Ascending aorta (tissue), 2 donors: ENCODE measurements around the gene FHAD1. TPM values are rescaled to one million over a fixed set of nuclear protein-coding genes. Genes with fewer than 3 reads are reported as not detected.

Experiments used
- DNase-seq, 2 donors: peaks; one replicate each; pipeline ENCODE4 v3.0.0-alpha.2; 2019; ENCODE audit warnings: low spot score in 2 of 2
- H3K27ac ChIP-seq, 2 donors: fragments of 200-600 bp; sonication (generic); one replicate each; pipeline ENCODE4 v1.5.1; 2016 to 2017; ENCODE audit warnings: mild to moderate bottlenecking in 1 of 2
- H3K27me3 ChIP-seq: fragments of 200-600 bp; sonication (generic); one replicate; pipeline ENCODE4 v1.5.1; 2017
- H3K36me3 ChIP-seq, 2 donors: fragments of 200-600 bp; sonication (generic); one replicate each; pipeline ENCODE4 v1.5.1; 2016
- H3K4me1 ChIP-seq, 2 donors: fragments of 200-600 bp; sonication (generic); one replicate each; pipeline ENCODE4 v1.5.1; 2016 to 2017; ENCODE audit warnings: mild to moderate bottlenecking in 1 of 2
- H3K4me3 ChIP-seq, 2 donors: fragments of 200-600 bp; sonication (generic); one replicate each; pipeline ENCODE4 v1.5.1; 2016 to 2017; ENCODE audit warnings: mild to moderate bottlenecking in 1 of 2
- H3K9me3 ChIP-seq, 2 donors: fragments of 200-600 bp; sonication (generic); one replicate each; pipeline ENCODE4 v1.5.1; 2016
- CTCF ChIP-seq, 3 experiments: fragments of 200-600 bp in 2 of 3; fragments of 450-650 bp in 1 of 3; sonication (generic) in 2 of 3; IDR thresholded peaks; one replicate each; pipeline ENCODE4 v1.5.1; 2016 to 2019; ENCODE audit warnings: antibody characterized with exemption in 3 of 3, mild to moderate bottlenecking in 1 of 3, moderate library complexity in 1 of 3
- intact Hi-C: fragments of 100-400 bp; cut with DNase I; formaldehyde crosslinking; loops from one replicate; pipeline ENCODE4 v1.15.1; 2023
- total RNA-seq: library from RNA; depleted of rRNA; stranded (reverse); fragments of >200 nt; gene quantifications from one replicate; pipeline ENCODE4 v1.1.0, GENCODE V29; 2016

FHAD1 gene
- total RNA-seq, 1 donor from 2014 or later, result not detected

DNA sequence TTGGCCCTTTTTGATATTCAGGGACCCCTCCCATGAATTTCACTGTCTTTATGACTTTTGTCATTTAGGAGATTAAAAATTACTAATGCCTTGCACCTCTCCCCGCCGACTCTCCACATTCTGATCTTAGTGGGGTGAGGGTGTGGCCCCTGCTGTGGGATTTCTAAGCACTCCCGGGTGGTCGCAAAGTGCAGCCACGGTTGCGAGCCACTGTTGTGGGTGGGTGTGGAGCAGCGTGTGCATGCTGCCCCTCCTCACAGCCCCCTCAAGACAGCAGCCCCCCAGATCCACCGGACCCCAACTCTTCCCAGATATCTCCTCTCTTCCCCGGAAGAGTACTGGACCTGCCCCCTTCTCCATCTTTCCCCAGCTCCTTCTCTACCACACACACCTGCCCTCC is 96.1 kb downstream of the FHAD1 start:
- H3K27me3 ChIP-seq, result no peaks in the 10 kb centered on the region
- H3K9me3 ChIP-seq, result no peaks in the 10 kb centered on the region
- H3K4me1 ChIP-seq, result peaks cover 2 to 13% of the 10 kb centered on the region in 2 donors
- no peaks in the 10 kb centered on the region for H3K36me3 ChIP-seq
- peak overlapping the region in 1 of 2 donors; percentile 46 for H3K4me3 ChIP-seq
- intact Hi-C loops, result loop anchor here (5.0 kb wide), 1 partner anchor 179 kb away; the partner anchor contains the start of gene CASP9
- H3K27ac ChIP-seq, result peak overlapping the region; percentile 35 to 64
- TF ChIP-seq CTCF (IDR thresholded peaks at IDR 0.05), result no peak
- no peak for DNase-seq

DNA sequence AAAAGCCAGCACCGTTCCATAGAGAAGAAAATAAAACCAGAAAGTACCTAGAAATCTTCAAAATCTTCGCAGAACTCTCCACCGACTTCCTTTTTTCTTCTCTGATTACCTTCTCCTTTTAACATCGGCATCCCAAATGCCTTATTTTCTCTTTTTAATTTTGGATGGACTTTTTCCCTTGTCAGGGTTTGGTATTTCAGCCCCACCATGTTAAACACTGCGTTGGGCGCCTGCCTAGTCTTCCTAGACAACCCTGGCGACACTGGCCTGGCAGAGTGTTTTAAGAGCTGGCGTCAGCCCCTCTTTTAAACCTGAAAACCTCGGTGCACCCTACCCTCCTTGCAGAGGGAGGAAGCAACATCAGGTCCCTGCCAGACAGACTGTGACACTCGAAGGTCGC is 96.7 kb downstream of the FHAD1 start:
- Histone ChIP-seq H3K27me3 (no peaks in the 10 kb centered on the region), H3K4me3 (peak overlapping the region; percentile 1 to 46), H3K4me1 (peaks cover 2 to 11% of the 10 kb centered on the region in 2 donors), H3K36me3 (no peaks in the 10 kb centered on the region), H3K9me3 (no peaks in the 10 kb centered on the region), H3K27ac (peak overlapping the region; percentile 35 to 64)
- intact Hi-C loops, result loop anchor here (5.0 kb wide), 1 partner anchor 179 kb away; the partner anchor contains the start of gene CASP9
- no peak for TF ChIP-seq CTCF (IDR thresholded peaks at IDR 0.05)
- DNase-seq, result peak; percentile 43 to 83

GRCh38 chr1:15344380-15344779 is 97.4 kb downstream of the FHAD1 start:
- H3K4me3 ChIP-seq, result no peak overlapping the region
- peaks cover 2 to 11% of the 10 kb centered on the region in 2 donors for H3K4me1 ChIP-seq
- no peaks in the 10 kb centered on the region for H3K36me3 ChIP-seq
- intact Hi-C loops, result loop anchor here (5.0 kb wide), 1 partner anchor 178 kb away; the partner anchor contains the start of gene CASP9
- no peak for TF ChIP-seq CTCF (IDR thresholded peaks at IDR 0.05)
- H3K9me3 ChIP-seq, result no peaks in the 10 kb centered on the region
- no peak for DNase-seq
- H3K27ac ChIP-seq, result peak overlapping the region; percentile 35 to 64
- H3K27me3 ChIP-seq, result no peaks in the 10 kb centered on the region

DNA sequence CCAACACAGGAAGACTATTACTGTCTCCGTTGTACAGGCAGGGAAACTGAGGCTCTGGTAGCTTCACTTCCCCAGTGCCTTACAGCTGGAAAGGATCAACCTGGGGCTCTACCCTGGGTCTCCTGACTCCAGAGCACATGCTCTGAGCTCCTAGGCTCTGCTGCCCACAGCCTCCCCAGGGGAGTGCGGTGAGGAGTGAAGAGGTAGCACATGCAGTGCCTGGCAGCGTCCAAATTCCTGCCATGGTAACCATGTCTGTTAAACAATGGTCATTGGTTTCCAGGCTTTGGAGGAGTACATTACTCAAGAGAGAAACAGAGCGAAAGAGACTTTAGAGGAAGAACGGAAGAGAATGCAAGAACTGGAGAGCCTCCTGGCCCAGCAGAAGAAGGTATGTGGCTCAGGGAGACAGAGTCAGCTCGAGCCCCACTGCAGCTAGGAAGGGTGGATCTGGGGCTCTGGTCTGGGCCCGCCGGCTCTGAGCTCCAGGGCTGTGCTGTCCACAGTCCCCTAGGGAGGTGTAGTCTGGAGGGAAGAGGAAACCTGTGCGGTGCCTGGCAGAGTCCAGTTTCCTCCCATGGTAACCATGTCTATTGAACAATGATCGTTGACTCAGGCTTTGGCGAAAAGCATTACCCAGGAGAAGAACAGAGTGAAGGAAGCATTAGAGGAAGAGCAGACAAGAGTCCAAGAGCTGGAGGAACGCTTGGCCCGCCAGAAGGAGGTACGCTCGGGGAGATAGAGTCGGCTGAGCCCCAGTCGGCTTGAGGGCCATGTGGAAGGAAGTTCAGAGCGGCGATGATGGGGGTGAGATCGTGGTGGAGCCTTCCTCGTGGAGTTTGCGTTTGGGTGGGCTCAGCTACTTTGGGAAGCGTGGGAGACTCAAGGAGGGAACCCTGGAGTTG is 98.0 kb downstream of the FHAD1 start:
- DNase-seq, result no peak
- no peak overlapping the region for H3K27ac ChIP-seq
- no peak for TF ChIP-seq CTCF (IDR thresholded peaks at IDR 0.05)
- H3K4me3 ChIP-seq, result no peak overlapping the region
- no peaks in the 10 kb centered on the region for H3K27me3 ChIP-seq
- no peaks in the 10 kb centered on the region for H3K9me3 ChIP-seq
- intact Hi-C loops, result loop anchor here (5.0 kb wide), 1 partner anchor 177 kb away; the partner anchor contains the start of gene CASP9
- H3K4me1 ChIP-seq, result peaks cover 2 to 11% of the 10 kb centered on the region in 2 donors
- H3K36me3 ChIP-seq, result no peaks in the 10 kb centered on the region

DNA sequence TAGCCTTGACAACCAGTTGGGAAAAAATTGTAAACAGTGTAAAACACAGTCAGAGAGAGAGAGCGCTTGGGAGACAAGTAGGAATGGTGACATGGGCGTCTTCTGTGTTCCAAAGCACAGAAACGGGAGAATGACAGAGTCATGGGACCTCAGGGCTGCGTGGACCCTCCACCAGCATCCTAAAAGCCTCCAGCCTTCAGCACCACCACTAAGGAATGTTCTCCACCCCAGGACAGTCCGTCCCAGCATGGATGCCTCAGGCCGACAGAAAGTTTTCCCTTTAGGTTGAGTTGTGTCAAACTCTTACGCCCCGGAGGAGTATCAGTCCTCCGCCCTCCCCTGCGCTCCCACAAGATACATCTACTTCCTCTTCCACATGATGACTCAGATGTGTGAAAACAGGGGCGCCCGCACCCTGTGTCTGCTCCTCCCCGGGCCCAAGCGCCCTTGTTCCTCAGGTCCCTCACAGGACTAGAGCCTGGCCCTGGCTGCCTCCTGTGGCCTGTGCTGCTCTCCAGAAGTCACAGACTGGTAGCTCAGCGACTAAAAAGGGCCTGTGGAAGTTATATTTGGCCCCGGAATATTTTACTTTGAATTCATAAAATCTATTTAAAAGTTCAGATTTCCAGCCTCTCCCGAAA is 98.8 kb downstream of the FHAD1 start:
- DNase-seq, result peak; percentile 41 to 77
- H3K9me3 ChIP-seq, result no peaks in the 10 kb centered on the region
- H3K4me1 ChIP-seq, result peaks cover 2 to 11% of the 10 kb centered on the region in 2 donors
- no peak overlapping the region for H3K27ac ChIP-seq
- TF ChIP-seq CTCF (IDR thresholded peaks at IDR 0.05), result no peak
- intact Hi-C loops, result no loop called here
- H3K27me3 ChIP-seq, result no peaks in the 10 kb centered on the region
- no peak overlapping the region for H3K4me3 ChIP-seq
- H3K36me3 ChIP-seq, result no peaks in the 10 kb centered on the region
